Ovary (tissue), 9 donors: ENCODE measurements around the gene BRD4. TPM values are rescaled to one million over a fixed set of nuclear protein-coding genes. Genes with fewer than 3 reads are reported as not detected.

Source experiments
- DNase-seq, 5 donors: peaks; one replicate each; pipeline ENCODE4 v3.0.0-alpha.2; 2019 to 2020
- H3K27ac ChIP-seq, 2 donors: fragments of 200-600 bp; one replicate each; pipeline versions ENCODE4 v1.5.1 to v1.8.0; 2019 to 2022
- H3K27me3 ChIP-seq: fragments of 200-600 bp; one replicate; pipeline ENCODE4 v1.8.0; 2022
- H3K36me3 ChIP-seq: fragments of 200-600 bp; sonication (generic); one replicate; pipeline ENCODE4 v1.5.1; 2019
- H3K4me1 ChIP-seq: one replicate; pipeline ENCODE4 v1.8.1; 2013; ENCODE audit warnings: mild to moderate bottlenecking, moderate library complexity; ENCODE audit not compliant: insufficient read depth
- H3K4me3 ChIP-seq: fragments of 200-600 bp; sonication (generic); one replicate; pipeline ENCODE4 v1.5.1; 2017
- H3K9me3 ChIP-seq, 2 donors: fragments of 200-600 bp in 1 of 2; sonication (generic) in 1 of 2; one replicate each; pipeline versions ENCODE4 v1.5.1 to v1.8.1; 2013 to 2019; ENCODE audit warnings: mild to moderate bottlenecking in 1 of 2, moderate library complexity in 1 of 2
- CTCF ChIP-seq, 3 donors: fragments of 450-650 bp in 2 of 3; fragments of 200-600 bp in 1 of 3; IDR thresholded peaks; one replicate each; pipeline versions ENCODE4 v1.5.1 to v1.8.0; 2016 to 2022; ENCODE audit warnings: antibody characterized with exemption in 3 of 3, mild to moderate bottlenecking in 1 of 3
- EP300 ChIP-seq: sonication (generic); formaldehyde crosslinking; IDR thresholded peaks from one replicate; pipeline ENCODE4 v1.6.1; 2017; ENCODE audit warnings: antibody characterized with exemption
- POLR2A ChIP-seq: fragments of 450-650 bp; IDR thresholded peaks from one replicate; pipeline ENCODE4 v1.6.1; 2017; ENCODE audit warnings: antibody characterized with exemption, mild to moderate bottlenecking, moderate library complexity
- WGBS, 3 donors: extraction: QIAGEN DNeasy Blood & Tissue Kit in 1 of 3; methylation state at CpG; one replicate each; pipeline versions ENCODE4 v1.1.5 to v1.1.7; 2013 to 2017; 5-methylcytosine and 5-hydroxymethylcytosine counted together
- intact Hi-C, 4 donors: fragments of 100-400 bp; cut with DNase I; formaldehyde crosslinking; loops; one replicate each; pipeline versions ENCODE4 v1.11.0 to v1.15.1; 2022 to 2023
- polyA plus RNA-seq, 2 donors: library from polyadenylated mRNA; stranded (reverse); fragments of 200-250 nt in 1 of 2; fragments of 350-450 nt in 1 of 2; fragmentation: Illumina TruSeq in 1 of 2; extraction: RNeasy Lipid Tissue Mini Kit (QIAGEN cat#74804) in 1 of 2; gene quantifications; one replicate each; pipeline ENCODE4 v1.2.3, GENCODE V29; 2013 to 2014
- total RNA-seq, 7 donors: library from RNA; depleted of rRNA in 2 of 7; stranded (reverse); fragments of >200 nt in 2 of 7; fragmentation: NEBNext Ultra II Directional in 3 of 7; extraction: Animal tissue kit (Norgen Biotek cat#: 25700) in 3 of 7; gene quantifications; one replicate each; pipeline versions ENCODE4 v1.1.0 to v1.2.4, GENCODE V29; 2016 to 2023
- donor health status: DM: no; HTN: no; CAD: no; lungs with moderate emphysema.
- donor health status: DM: no; HTN: no; CAD: no.
- donor health status: Bipolar disorder and iron deficiency.
- donor health status: DM: yes; HTN: yes; CAD: no.
- donor health status: DM: no; HTN: no; CAD: no.
- donor health status: DM: yes; HTN: yes; CAD: no.

The BRD4 gene
- total and polyA plus RNA-seq, 9 donors = 19.6 to 127 (median 90.4) TPM

- H3K36me3 ChIP-seq = no peaks in the 10 kb centered on the region
- peak overlapping the region; percentile 58 for H3K4me3 ChIP-seq
- WGBS, 3 donors = 1% methylated on average over 47 to 48 of the region's 48 CpGs
- H3K4me1 ChIP-seq = peaks cover 7% of the 10 kb centered on the region
- intact Hi-C loops = no loop called here
- DNase-seq = peak; percentile 92 to 94 (median 94)
- no peaks in the 10 kb centered on the region for H3K27me3 ChIP-seq
- H3K9me3 ChIP-seq = no peaks in the 10 kb centered on the region
- TF ChIP-seq POLR2A (no peak), EP300 (no peak), CTCF (IDR thresholded peaks at IDR 0.05) (no peak)
- H3K27ac ChIP-seq = no peak overlapping the region
These were observed 109.3 kb downstream of the BRD4 start for GRCh38 chr19:15222738-15223648.

GRCh38 chr19:15220833-15221232 lies 111.5 kb downstream of the BRD4 start:
- Histone ChIP-seq H3K27ac (no peak overlapping the region), H3K9me3 (no peaks in the 10 kb centered on the region), H3K27me3 (no peaks in the 10 kb centered on the region), H3K4me3 (no peak overlapping the region), H3K36me3 (no peaks in the 10 kb centered on the region), H3K4me1 (peaks cover 7% of the 10 kb centered on the region)
- intact Hi-C loops = no loop called here
- no peak for TF ChIP-seq CTCF (IDR thresholded peaks at IDR 0.05)
- no peak for TF ChIP-seq POLR2A
- TF ChIP-seq EP300 = no peak
- WGBS, 3 donors = 17 to 36% (median 27%) methylated on average over 6 of the region's 6 CpGs
- no peak for DNase-seq

- no peaks in the 10 kb centered on the region for H3K27me3 ChIP-seq
- no peak overlapping the region for H3K4me3 ChIP-seq
- no peak for DNase-seq
- no peak overlapping the region for H3K27ac ChIP-seq
- intact Hi-C loops = no loop called here
- no peaks in the 10 kb centered on the region for H3K36me3 ChIP-seq
- TF ChIP-seq EP300 (no peak), POLR2A (no peak), CTCF (IDR thresholded peaks at IDR 0.05) (no peak)
- H3K9me3 ChIP-seq = no peaks in the 10 kb centered on the region
- 81 to 85% (median 83%) methylated on average over 7 of the region's 7 CpGs for WGBS, 3 donors
- peaks cover 7% of the 10 kb centered on the region for H3K4me1 ChIP-seq
These were observed 113.8 kb downstream of the BRD4 start for GRCh38 chr19:15218501-15218900.

GRCh38 chr19:15216363-15216762 lies 116.0 kb downstream of the BRD4 start:
- Histone ChIP-seq H3K4me1 (peaks cover 3% of the 10 kb centered on the region), H3K27me3 (no peaks in the 10 kb centered on the region), H3K9me3 (no peaks in the 10 kb centered on the region), H3K27ac (no peak overlapping the region), H3K4me3 (no peak overlapping the region), H3K36me3 (no peaks in the 10 kb centered on the region)
- intact Hi-C loops = no loop called here
- WGBS, 3 donors = 87 to 90% (median 88%) methylated on average over 7 of the region's 7 CpGs
- TF ChIP-seq EP300 (no peak), POLR2A (no peak), CTCF (IDR thresholded peaks at IDR 0.05) (no peak)
- no peak for DNase-seq
